Cardiac muscle cell (in vitro differentiated cells and primary cell): ENCODE results near the gene AOPEP. TPM values are rescaled to one million over a fixed set of nuclear protein-coding genes. Genes with fewer than 3 reads are reported as not detected.

ENCODE experiments used
- DNase-seq, 2 donors: peaks; one replicate each; pipeline versions ENCODE4 v3.0.0 to v3.0.0-alpha.2; 2010 to 2017; ENCODE audit warnings: low read depth in 1 of 2, low spot score in 1 of 2
- H3K27ac ChIP-seq: fragments of 200-600 bp; sonication (generic); 2 replicates; pipeline ENCODE4 v1.5.1; 2016
- H3K27me3 ChIP-seq: fragments of 200-600 bp; sonication (generic); 2 replicates; pipeline ENCODE4 v1.6.0; 2016; ENCODE audit warnings: control low read depth
- H3K36me3 ChIP-seq: fragments of 200-600 bp; sonication (generic); 2 replicates; pipeline ENCODE4 v1.5.1; 2016; ENCODE audit warnings: control low read depth
- H3K4me1 ChIP-seq: fragments of 200-600 bp; sonication (generic); 2 replicates; pipeline ENCODE4 v1.8.1; 2017; ENCODE audit warnings: low read depth, mild to moderate bottlenecking, mixed run types
- H3K4me3 ChIP-seq: fragments of 200-600 bp; sonication (generic); 2 replicates; pipeline ENCODE4 v1.5.1; 2016; ENCODE audit warnings: mild to moderate bottlenecking
- H3K9me3 ChIP-seq: fragments of 200-600 bp; sonication (generic); 2 replicates; pipeline ENCODE4 v1.5.1; 2017; ENCODE audit warnings: low read depth, mild to moderate bottlenecking, control low read depth
- CTCF ChIP-seq: IDR thresholded peaks from 2 replicates; pipeline ENCODE4 v1.5.1; 2012; ENCODE audit warnings: low read depth, mild to moderate bottlenecking, low read length
- polyA plus RNA-seq: library from polyadenylated mRNA; unstranded; fragments of >200 nt; fragmentation: Nextera tagmentation; extraction: Ambion mirVana; gene quantifications from 2 replicates; pipeline ENCODE4 v1.2.1, GENCODE V29; 2016
- total RNA-seq: library from RNA; depleted of rRNA; stranded (reverse); fragments of >200 nt; gene quantifications from 2 replicates; pipeline ENCODE4 v1.2.3, GENCODE V29; 2016

The AOPEP gene
- total and polyA plus RNA-seq, 2 experiments from 2014 or later, result 46.8 to 88.7 TPM

GRCh38 chr9:95077766-95078370, 351.4 kb downstream of the AOPEP start:
- TF ChIP-seq CTCF, result no peak
- Histone ChIP-seq H3K4me1 (peaks cover 36% of the 10 kb centered on the region), H3K9me3 (no peaks in the 10 kb centered on the region), H3K36me3 (peaks cover 16% of the 10 kb centered on the region), H3K27ac (peak overlapping the region; percentile 72), H3K4me3 (no peak overlapping the region), H3K27me3 (no peaks in the 10 kb centered on the region)
- no peak for DNase-seq

GRCh38 chr9:95078511-95078910, 352.0 kb downstream of the AOPEP start:
- Histone ChIP-seq H3K36me3 (peaks cover 20% of the 10 kb centered on the region), H3K4me1 (peaks cover 36% of the 10 kb centered on the region), H3K27me3 (no peaks in the 10 kb centered on the region), H3K27ac (peak overlapping the region; percentile 72), H3K9me3 (no peaks in the 10 kb centered on the region), H3K4me3 (no peak overlapping the region)
- TF ChIP-seq CTCF, result no peak
- no peak for DNase-seq

- no peak for TF ChIP-seq CTCF
- DNase-seq, result peak in 1 of 2 donors; percentile 89
These were observed 352.4 kb downstream of the AOPEP start for GRCh38 chr9:95078939-95079338.

GRCh38 chr9:95079461-95079860, 353.0 kb downstream of the AOPEP start:
- no peak for TF ChIP-seq CTCF
- DNase-seq, result no peak
- H3K9me3 ChIP-seq, result no peaks in the 10 kb centered on the region
- H3K4me1 ChIP-seq, result peaks cover 36% of the 10 kb centered on the region
- peak overlapping the region; percentile 31 for H3K27ac ChIP-seq
- H3K4me3 ChIP-seq, result no peak overlapping the region
- H3K36me3 ChIP-seq, result peaks cover 25% of the 10 kb centered on the region
- no peaks in the 10 kb centered on the region for H3K27me3 ChIP-seq

More at GRCh38 chr9:95078939-95079338, 352.4 kb downstream of the AOPEP start:
- H3K4me3 ChIP-seq, result no peak overlapping the region
- peaks cover 36% of the 10 kb centered on the region for H3K4me1 ChIP-seq
- no peaks in the 10 kb centered on the region for H3K9me3 ChIP-seq
- no peaks in the 10 kb centered on the region for H3K27me3 ChIP-seq
- peaks cover 20% of the 10 kb centered on the region for H3K36me3 ChIP-seq
- H3K27ac ChIP-seq, result peak overlapping the region; percentile 72

GRCh38 chr9:95080961-95081647, 354.6 kb downstream of the AOPEP start:
- Histone ChIP-seq H3K36me3 (peaks cover 29% of the 10 kb centered on the region), H3K4me1 (peaks cover 32% of the 10 kb centered on the region), H3K27ac (peak overlapping the region; percentile 43)

More at GRCh38 chr9:95080961-95081647, 354.6 kb downstream of the AOPEP start:
- Histone ChIP-seq H3K27me3 (no peaks in the 10 kb centered on the region), H3K4me3 (no peak overlapping the region), H3K9me3 (no peaks in the 10 kb centered on the region)
- TF ChIP-seq CTCF, result no peak
- no peak for DNase-seq
